HepG2 (cell line): ENCODE measurements around the gene GSG1.

Experiments used
- DNMT1 ChIP-seq: sonication (generic); formaldehyde crosslinking; IDR thresholded peaks from 2 replicates; pipeline ENCODE4 v1.5.1; 2020; ENCODE audit warnings: mild to moderate bottlenecking, missing genetic modification reagents
- EP300 ChIP-seq, 3 experiments: sonication (generic) in 1 of 3; formaldehyde crosslinking in 1 of 3; IDR thresholded peaks; 2 replicates each; pipeline versions ENCODE4 v1.5.1 to v1.6.1; 2011 to 2020; ENCODE audit warnings: low read depth in 2 of 3, low read length in 2 of 3, borderline replicate concordance in 1 of 3, improper control_type of control experiment in 1 of 3, mild to moderate bottlenecking in 1 of 3, missing genetic modification reagents in 1 of 3, moderate library complexity in 1 of 3
- HIVEP1 ChIP-seq: sonication (generic); formaldehyde crosslinking; IDR thresholded peaks from 2 replicates; pipeline ENCODE4 v1.4.0; 2020; ENCODE audit warnings: mild to moderate bottlenecking, missing genetic modification reagents
- JUN ChIP-seq: sonication (generic); formaldehyde crosslinking; IDR thresholded peaks from 2 replicates; pipeline ENCODE4 v1.4.0; 2020; ENCODE audit warnings: mild to moderate bottlenecking, missing genetic modification reagents
- NR2C2 ChIP-seq: sonication (generic); formaldehyde crosslinking; IDR thresholded peaks from 2 replicates; pipeline ENCODE4 v1.4.0; 2020; ENCODE audit warnings: missing genetic modification reagents, mild to moderate bottlenecking, moderate library complexity, borderline replicate concordance
- TSC22D2 ChIP-seq: sonication (generic); formaldehyde crosslinking; IDR thresholded peaks from 2 replicates; pipeline ENCODE4 v1.5.1; 2020; ENCODE audit warnings: missing genetic modification reagents, mild to moderate bottlenecking, borderline replicate concordance
- ZNF564 ChIP-seq: sonication (generic); formaldehyde crosslinking; IDR thresholded peaks from 2 replicates; pipeline ENCODE4 v1.8.1; 2023; ENCODE audit warnings: mild to moderate bottlenecking, missing genetic modification reagents
- TF ChIP-seq, protein P1 (sequence below): sonication (generic); formaldehyde crosslinking; IDR thresholded peaks from 2 replicates; pipeline ENCODE4 v1.8.0; 2022; ENCODE audit warnings: low read depth, missing genetic modification reagents
- TF ChIP-seq, protein P2 (sequence below): sonication (generic); formaldehyde crosslinking; conservative IDR thresholded peaks from 2 replicates; pipeline ENCODE4 v1.4.0; 2020; ENCODE audit warnings: missing genetic modification reagents

DNA sequence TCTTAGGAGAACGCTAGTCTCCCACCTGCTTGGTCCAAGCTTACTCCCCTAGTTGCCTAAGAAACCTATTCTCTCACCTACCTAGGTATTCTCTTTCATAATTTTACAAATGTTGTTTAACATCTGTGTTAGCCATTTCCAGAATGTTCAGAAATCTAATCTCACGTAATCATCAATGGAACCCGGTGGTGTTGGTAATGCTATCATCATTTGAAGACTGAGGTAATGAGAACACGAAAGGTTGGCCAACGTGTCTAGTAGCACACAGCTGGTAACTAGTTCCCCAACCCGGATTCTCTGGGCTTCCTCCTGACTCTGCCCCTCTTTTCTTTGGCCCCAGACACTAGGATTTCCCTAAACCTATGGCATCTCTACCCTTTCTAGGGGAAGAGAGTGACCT, 49.3 kb upstream of the GSG1 start:
- TF ChIP-seq DNMT1 (CRISPR knock-in tag) (no peak), ZNF564 (no peak), EP300 (IDR thresholded peaks at IDR 0.05; ENCODE audit: low read depth in 2 of 2, low read length in 2 of 2) (no peak), EP300 (CRISPR knock-in tag; IDR thresholded peaks at IDR 0.05; ENCODE audit: borderline replicate concordance) (no peak), HIVEP1 (CRISPR knock-in tag) (no peak), NR2C2 (no peak), TSC22D2 (no peak), JUN (CRISPR knock-in tag) (no peak)
- TF ChIP-seq, protein P1, sequence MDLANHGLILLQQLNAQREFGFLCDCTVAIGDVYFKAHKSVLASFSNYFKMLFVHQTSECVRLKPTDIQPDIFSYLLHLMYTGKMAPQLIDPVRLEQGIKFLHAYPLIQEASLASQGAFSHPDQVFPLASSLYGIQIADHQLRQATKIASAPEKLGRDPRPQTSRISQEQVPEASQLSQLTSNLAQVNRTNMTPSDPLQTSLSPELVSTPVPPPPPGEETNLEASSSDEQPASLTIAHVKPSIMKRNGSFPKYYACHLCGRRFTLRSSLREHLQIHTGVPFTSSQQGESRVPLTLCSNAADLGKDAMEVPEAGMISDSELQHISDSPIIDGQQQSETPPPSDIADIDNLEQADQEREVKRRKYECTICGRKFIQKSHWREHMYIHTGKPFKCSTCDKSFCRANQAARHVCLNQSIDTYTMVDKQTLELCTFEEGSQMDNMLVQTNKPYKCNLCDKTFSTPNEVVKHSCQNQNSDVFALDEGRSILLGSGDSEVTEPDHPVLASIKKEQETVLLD (CRISPR knock-in tag), result no peak
- TF ChIP-seq, protein P2, sequence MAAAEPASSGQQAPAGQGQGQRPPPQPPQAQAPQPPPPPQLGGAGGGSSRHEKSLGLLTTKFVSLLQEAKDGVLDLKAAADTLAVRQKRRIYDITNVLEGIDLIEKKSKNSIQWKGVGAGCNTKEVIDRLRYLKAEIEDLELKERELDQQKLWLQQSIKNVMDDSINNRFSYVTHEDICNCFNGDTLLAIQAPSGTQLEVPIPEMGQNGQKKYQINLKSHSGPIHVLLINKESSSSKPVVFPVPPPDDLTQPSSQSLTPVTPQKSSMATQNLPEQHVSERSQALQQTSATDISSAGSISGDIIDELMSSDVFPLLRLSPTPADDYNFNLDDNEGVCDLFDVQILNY (CRISPR knock-in tag), result no peak
